ENCODE results near the gene KLHL36.

GRCh38 chr16:84608282-84608681 lies 40.0 kb upstream of the KLHL36 start:
- TF ChIP-seq EP300 (IDR thresholded peaks at IDR 0.05): no peak
- no peak for TF ChIP-seq POLR2A (IDR thresholded peaks at IDR 0.05)
- TF ChIP-seq CTCF (IDR thresholded peaks at IDR 0.05): no peak
- no peak for TF ChIP-seq POLR2AphosphoS5 (IDR thresholded peaks at IDR 0.05)

Measured in sigmoid colon (tissue), 4 donors.